HG03045 (cell line): Measurements from ENCODE around the gene ARNT2.

Experiments
- ATAC-seq: cut with Tn5 transposase; IDR thresholded peaks from one replicate; pipeline ENCODE4 v1.9.1; 2021; ENCODE audit warnings: mild to moderate bottlenecking, moderate library complexity; ENCODE audit not compliant: unreplicated experiment

Gene ARNT2

DNA sequence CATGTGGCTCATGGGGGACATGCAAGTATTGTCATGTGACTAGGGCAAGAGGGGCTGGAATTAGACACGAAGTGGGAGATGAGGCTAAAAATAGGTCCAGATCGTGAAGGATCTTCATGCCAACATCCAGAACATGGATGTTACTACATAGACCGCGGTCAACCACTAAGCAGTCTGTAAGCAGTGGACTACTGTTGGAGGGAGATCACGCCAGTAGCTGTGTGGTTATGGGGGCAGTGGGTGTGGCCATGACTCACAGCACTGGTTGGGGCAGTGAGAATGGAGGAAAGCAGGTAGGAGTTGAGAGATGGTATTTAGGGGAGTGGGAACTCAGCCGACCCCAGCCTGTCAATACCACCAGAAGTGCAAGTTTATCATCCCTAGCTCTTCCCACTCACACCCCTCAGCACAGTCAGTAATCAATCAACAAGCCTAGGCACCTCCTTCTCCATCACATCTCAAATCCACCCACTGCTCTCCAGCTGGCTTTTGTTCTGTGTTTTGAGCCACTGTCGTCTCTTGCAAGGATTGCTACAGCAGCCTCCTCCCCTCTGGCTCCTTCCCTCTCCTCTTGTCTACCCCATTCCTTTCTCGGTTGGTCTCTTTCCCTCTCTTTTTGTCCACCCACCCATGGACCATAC lies 183.8 kb downstream of the ARNT2 start:
- ATAC-seq = no peak

GRCh38 chr15:80588801-80589200 lies 184.6 kb downstream of the ARNT2 start:
- ATAC-seq = no peak

DNA sequence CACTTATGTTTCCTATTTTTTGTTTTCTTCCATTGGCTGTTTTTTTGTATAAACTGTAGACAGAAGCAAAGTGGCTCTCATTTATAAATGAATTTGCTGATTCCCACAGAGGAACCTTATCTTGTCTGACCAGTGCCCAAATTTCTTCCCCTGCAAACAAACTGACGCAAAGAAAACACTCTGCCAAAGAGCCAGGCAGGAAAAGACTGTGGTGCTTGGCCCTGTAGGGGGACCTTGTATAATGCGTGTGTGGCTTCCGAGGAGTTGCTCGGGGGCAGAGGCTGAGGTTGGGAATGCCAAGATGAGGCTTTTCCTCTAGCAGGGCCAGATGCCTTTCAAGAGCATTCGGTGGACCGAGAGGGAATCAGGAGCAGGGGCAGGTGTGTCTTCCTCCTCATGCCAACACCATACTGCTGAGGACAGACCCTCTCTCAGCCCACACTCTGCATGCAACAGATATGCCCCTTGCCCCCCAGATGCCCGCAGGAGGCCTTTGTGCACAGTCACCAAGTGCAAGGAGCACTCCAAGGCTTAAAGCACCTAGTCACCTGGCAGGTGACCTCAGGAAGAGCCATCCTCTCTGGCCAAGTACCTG lies 186.7 kb downstream of the ARNT2 start:
- no peak for ATAC-seq

GRCh38 chr15:80591471-80591870 lies 187.3 kb downstream of the ARNT2 start:
- no peak for ATAC-seq

GRCh38 chr15:80591938-80592825 lies 188.0 kb downstream of the ARNT2 start:
- no peak for ATAC-seq

GRCh38 chr15:80593486-80594030 lies 189.4 kb downstream of the ARNT2 start:
- ATAC-seq = no peak

GRCh38 chr15:80594091-80594889 lies 190.1 kb downstream of the ARNT2 start:
- ATAC-seq = no peak

DNA sequence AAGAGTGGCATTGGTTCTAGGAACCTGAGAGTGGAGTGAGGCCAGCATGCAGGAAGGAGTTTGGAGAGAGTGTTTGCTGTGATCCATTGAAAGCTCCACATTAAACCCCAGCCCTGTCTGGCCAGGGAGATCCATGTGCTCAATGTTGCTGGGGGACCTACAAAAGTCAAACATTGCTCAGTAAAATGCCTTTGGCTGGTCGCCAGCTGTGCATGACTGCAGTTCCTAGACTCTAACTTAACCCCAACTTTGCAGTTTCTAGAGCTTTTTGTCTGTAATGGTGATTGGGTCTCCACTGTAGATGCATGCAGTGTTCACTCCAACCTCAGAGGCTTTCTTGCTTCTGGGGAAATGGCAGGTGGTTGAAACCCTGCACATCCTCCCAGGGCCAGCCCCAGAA lies 191.2 kb downstream of the ARNT2 start:
- ATAC-seq = no peak

DNA sequence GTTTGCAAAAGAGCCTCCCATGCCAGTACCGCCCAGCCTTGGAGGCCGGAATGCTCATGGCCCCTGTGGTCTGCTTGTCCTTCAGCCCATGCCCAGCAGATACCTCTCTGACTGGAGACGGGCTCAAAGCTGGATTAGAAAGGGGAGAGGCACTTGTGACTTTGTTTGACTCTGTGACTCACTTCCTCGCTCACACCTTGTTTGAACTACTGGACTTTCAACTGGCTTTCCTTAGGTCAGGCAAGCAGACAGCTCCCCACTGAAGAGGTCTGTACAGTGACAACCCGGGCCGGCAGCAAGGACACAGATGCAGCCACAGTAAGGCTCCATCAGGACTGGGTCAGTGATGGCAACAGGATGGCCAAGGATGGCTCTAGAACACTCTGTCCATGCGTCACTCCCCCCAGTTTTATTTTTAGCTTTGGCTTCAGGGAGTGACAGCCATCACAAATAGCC lies 192.4 kb downstream of the ARNT2 start:
- ATAC-seq = no peak

DNA sequence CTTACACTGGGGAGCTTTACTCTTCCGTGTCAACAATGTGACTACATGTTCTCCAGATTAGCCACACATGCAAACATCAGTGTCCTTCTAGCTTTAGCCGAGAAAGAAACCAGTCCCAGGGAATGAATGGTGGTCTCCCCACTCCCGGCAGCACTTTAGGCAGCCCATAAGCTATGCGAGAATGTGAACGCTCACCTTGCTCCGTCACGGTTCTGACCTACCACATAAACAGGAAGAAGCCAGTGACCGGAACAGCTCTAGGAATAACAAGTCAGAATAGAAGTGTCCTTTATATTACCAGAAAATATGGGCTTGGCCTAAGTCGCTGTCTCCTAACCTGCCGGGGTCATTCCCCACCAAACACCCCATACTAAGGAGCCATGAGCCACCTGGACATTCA lies 192.9 kb downstream of the ARNT2 start:
- ATAC-seq = no peak

GRCh38 chr15:80599359-80599758 lies 195.2 kb downstream of the ARNT2 start:
- no peak for ATAC-seq

GRCh38 chr15:80600626-80601025 lies 196.4 kb downstream of the ARNT2 start:
- ATAC-seq = no peak

GRCh38 chr15:80601256-80601655 lies 197.1 kb downstream of the ARNT2 start:
- ATAC-seq = no peak

DNA sequence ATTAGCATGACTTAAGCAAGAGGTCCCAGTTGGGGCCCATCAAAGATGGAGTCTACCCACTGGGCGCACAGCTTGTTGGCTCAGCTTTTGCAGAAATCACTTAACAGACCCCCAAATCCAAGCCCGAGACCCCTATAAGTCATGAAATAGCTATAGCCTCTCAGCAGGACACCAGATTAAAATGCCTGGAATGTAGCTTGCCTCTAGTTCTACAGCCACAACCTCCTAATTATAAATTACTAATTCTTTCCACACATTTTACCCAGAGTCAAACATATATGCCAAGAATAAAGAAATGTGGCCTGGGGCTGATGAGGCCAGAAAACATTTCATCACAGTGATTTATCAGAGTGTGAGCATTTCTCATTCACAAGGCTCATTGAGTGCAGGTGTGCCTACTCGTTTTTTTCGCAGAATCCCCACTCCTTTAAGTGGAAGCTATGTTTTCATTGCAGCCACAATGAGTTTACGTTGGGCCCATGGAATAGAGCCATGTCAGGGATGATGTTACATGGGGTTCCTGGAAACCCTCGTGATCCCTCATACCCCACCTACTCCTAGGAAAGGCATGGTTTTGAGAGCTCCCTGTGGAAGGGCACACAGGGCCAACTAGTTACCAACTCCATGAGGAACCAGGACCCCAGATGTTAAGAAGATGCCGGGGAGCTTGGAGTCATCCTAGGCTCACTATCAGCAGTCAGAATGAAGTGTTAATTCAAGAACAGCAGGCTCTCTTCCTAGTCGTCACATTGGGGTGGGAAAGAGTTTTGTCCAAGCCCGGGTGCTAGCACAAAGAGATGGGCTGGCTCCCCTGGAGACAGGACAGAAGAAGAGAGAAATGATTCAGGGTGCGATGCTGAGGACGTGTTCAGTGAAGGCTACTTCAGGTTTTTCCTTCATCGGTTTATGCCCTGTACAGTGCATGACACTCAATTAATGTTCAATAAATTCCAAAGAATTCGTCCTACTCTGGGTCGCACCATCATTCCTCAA lies 200.7 kb downstream of the ARNT2 start:
- no peak for ATAC-seq

- no peak for ATAC-seq
These were observed 201.5 kb downstream of the ARNT2 start for GRCh38 chr15:80605591-80606150.

GRCh38 chr15:80606511-80607071 lies 202.4 kb downstream of the ARNT2 start:
- no peak for ATAC-seq

DNA sequence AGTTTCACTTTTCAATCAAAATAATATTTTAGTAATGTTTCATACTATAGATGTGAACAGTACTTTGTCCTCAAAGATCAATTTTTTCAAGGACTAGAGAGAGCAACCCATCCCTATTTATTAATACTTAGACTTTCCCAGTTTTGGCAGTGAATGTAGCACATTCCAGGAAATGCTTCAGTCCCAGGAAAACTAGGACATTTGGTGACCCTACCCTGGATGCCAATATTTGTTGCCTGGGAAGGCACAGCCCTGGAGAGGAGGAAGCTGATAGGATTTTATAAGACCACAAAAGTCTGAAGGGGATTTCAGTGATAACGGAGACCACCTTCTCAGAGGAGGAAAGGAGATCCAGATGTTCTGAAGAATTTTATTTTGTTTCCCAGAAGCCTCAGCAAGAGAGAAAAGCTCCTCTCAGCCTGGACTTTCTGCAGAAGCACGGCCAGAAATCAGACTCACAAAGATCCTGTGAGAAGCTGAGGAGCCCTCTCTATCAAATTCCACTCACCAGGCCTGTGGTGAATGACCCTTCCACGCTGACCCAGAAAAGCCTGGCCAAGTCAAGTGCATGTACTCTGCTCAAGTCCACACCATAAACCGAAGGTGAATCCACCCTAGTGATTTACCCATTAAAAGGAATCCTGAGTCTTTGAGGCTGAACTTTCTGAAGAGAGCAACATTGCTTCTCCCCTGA lies 203.3 kb downstream of the ARNT2 start:
- no peak for ATAC-seq

DNA sequence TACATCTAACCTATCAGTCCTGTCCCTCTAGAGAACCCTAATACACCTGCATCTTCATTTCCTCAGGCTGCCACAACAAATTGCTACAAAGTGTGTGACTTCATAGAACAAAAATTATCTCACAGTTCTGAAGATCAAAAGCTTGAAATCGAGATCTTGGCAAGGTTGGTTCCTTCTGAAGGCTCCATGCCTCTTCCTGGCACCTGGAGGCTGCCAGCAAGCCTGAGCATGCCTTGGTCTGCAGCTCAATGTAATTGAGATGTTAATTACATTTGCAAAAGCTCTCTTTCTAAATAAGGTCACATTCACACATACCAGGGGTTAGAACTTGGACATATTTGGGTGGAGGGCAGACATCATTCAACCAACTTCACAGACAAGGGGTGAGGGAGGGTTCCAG lies 204.5 kb downstream of the ARNT2 start:
- ATAC-seq = no peak
